SK-N-MC (cell line): ENCODE results near the gene RAB24.

ENCODE experiments used
- DNase-seq: peaks from one replicate; pipeline ENCODE4 v3.0.0-alpha.2; 2011; ENCODE audit warnings: low read depth, low spot score
- H3K27ac ChIP-seq: fragments of 200-600 bp; sonication (generic); 2 replicates; pipeline ENCODE4 v1.5.1; 2016; ENCODE audit warnings: mixed run types
- H3K36me3 ChIP-seq: fragments of 200-600 bp; sonication (generic); 2 replicates; pipeline ENCODE4 v1.6.1; 2017; ENCODE audit warnings: antibody characterized with exemption, low read length, mixed read lengths; ENCODE audit not compliant: insufficient read depth
- H3K4me3 ChIP-seq: fragments of 200-600 bp; sonication (generic); 2 replicates; pipeline ENCODE4 v1.5.1; 2016
- H3K9ac ChIP-seq: fragments of 200-600 bp; sonication (generic); 2 replicates; pipeline ENCODE4 v1.8.0; 2017; ENCODE audit warnings: mixed run types, mixed read lengths; ENCODE audit not compliant: insufficient read length
- H3K9me3 ChIP-seq: fragments of 200-600 bp; sonication (generic); 2 replicates; pipeline ENCODE4 v1.6.1; 2017; ENCODE audit warnings: low read depth, mild to moderate bottlenecking, antibody characterized with exemption, low read length, moderate library complexity, mixed read lengths
- EZH2 ChIP-seq: fragments of 200-600 bp; sonication (generic); IDR thresholded peaks from one replicate; pipeline ENCODE4 v1.6.1; 2017; ENCODE audit warnings: antibody characterized with exemption
- FOXP2 ChIP-seq: optimal IDR thresholded peaks from 2 replicates; pipeline ENCODE3; 2011; ENCODE audit warnings: mild to moderate bottlenecking, moderate library complexity; ENCODE audit not compliant: insufficient read depth; ENCODE audit errors: extremely low read length, control extremely low read depth
- POLR2AphosphoS5 ChIP-seq: IDR thresholded peaks from 2 replicates; pipeline ENCODE4 v1.6.1; 2012; ENCODE audit warnings: mild to moderate bottlenecking, low read depth, low read length, borderline replicate concordance

The RAB24 gene

GRCh38 chr5:177313561-177314259 is 10.2 kb upstream of the RAB24 start:
- H3K9ac ChIP-seq = no peak overlapping the region
- TF ChIP-seq EZH2 = no peak
- no peak for TF ChIP-seq FOXP2
- TF ChIP-seq POLR2AphosphoS5 = no peak
- no peak overlapping the region for H3K27ac ChIP-seq
- DNase-seq = no peak
- no peaks in the 10 kb centered on the region for H3K9me3 ChIP-seq
- no peaks in the 10 kb centered on the region; the same call in 1 of the 2 replicates for H3K36me3 ChIP-seq
- H3K4me3 ChIP-seq = no peak overlapping the region

GRCh38 chr5:177312649-177313181 is 9.2 kb upstream of the RAB24 start:
- Histone ChIP-seq H3K4me3 (peak overlapping the region; percentile 94), H3K9me3 (no peaks in the 10 kb centered on the region), H3K36me3 (no peaks in the 10 kb centered on the region; the same call in 1 of the 2 replicates), H3K27ac (peak overlapping the region; percentile 65; the same call in 1 of the 2 replicates), H3K9ac (peak overlapping the region; percentile 88)
- DNase-seq = no peak
- TF ChIP-seq POLR2AphosphoS5 (no peak), FOXP2 (no peak), EZH2 (no peak)

GRCh38 chr5:177311723-177312648 is 8.5 kb upstream of the RAB24 start, which contains the start of gene MXD3:
MXD3 (minus strand) TSS chr5:177311898; CDS start chr5:177311830, 68 bp downstream.
- H3K4me3 ChIP-seq = peak within 1 kb of the TSS; percentile 94
- peak within 1 kb of the TSS; percentile 97 for H3K27ac ChIP-seq
- no peaks in the 10 kb centered on the region for H3K9me3 ChIP-seq
- H3K36me3 ChIP-seq = peaks cover 3% of the 10 kb centered on the region; the same call in 1 of the 2 replicates
- TF ChIP-seq POLR2AphosphoS5 = peak; percentile 61
- TF ChIP-seq FOXP2 = no peak
- peak; percentile 89 for DNase-seq
- peak within 1 kb of the TSS; percentile 92 for H3K9ac ChIP-seq

GRCh38 chr5:177311392-177311722 is 7.8 kb upstream of the RAB24 start:
- DNase-seq = no peak
- TF ChIP-seq EZH2 = no peak
- no peak for TF ChIP-seq FOXP2
- no peak for TF ChIP-seq POLR2AphosphoS5
- Histone ChIP-seq H3K9me3 (no peaks in the 10 kb centered on the region), H3K9ac (peak overlapping the region; percentile 92), H3K4me3 (peak overlapping the region; percentile 94), H3K36me3 (peaks cover 8% of the 10 kb centered on the region), H3K27ac (no peak overlapping the region)

GRCh38 chr5:177310757-177311391 is 7.4 kb upstream of the RAB24 start:
- peaks cover 13% of the 10 kb centered on the region for H3K36me3 ChIP-seq
- no peaks in the 10 kb centered on the region for H3K9me3 ChIP-seq
- H3K4me3 ChIP-seq = peak overlapping the region; percentile 94
- DNase-seq = no peak
- no peak overlapping the region for H3K27ac ChIP-seq
- TF ChIP-seq FOXP2 (no peak), EZH2 (no peak), POLR2AphosphoS5 (no peak)
- peak overlapping the region; percentile 92 for H3K9ac ChIP-seq

- no peak for DNase-seq
- H3K9me3 ChIP-seq = no peaks in the 10 kb centered on the region
- H3K4me3 ChIP-seq = peak overlapping the region; percentile 94
- TF ChIP-seq FOXP2 = no peak
- no peak for TF ChIP-seq EZH2
- TF ChIP-seq POLR2AphosphoS5 = no peak
- peak overlapping the region; percentile 48 for H3K9ac ChIP-seq
- H3K27ac ChIP-seq = no peak overlapping the region
- peaks cover 18% of the 10 kb centered on the region for H3K36me3 ChIP-seq
Measured at GRCh38 chr5:177310332-177310731, 6.8 kb upstream of the RAB24 start.

GRCh38 chr5:177309351-177310191 is 6.1 kb upstream of the RAB24 start:
- Histone ChIP-seq H3K27ac (no peak overlapping the region), H3K36me3 (peaks cover 20% of the 10 kb centered on the region), H3K9ac (no peak overlapping the region), H3K4me3 (no peak overlapping the region), H3K9me3 (no peaks in the 10 kb centered on the region)
- no peak for DNase-seq
- no peak for TF ChIP-seq FOXP2
- no peak for TF ChIP-seq POLR2AphosphoS5
- no peak for TF ChIP-seq EZH2

- no peak overlapping the region for H3K27ac ChIP-seq
- H3K4me3 ChIP-seq = no peak overlapping the region
- no peaks in the 10 kb centered on the region for H3K9me3 ChIP-seq
- no peak for DNase-seq
- H3K9ac ChIP-seq = no peak overlapping the region
- H3K36me3 ChIP-seq = peaks cover 20% of the 10 kb centered on the region
- no peak for TF ChIP-seq EZH2
- TF ChIP-seq FOXP2 = no peak
- no peak for TF ChIP-seq POLR2AphosphoS5
Measured at GRCh38 chr5:177308740-177309139, 5.2 kb upstream of the RAB24 start.
